ENCODE measurements around the gene CORO2A.
A peak's percentile ranks its signal among the peaks of the same experiment; 100 is the strongest.
"Not testable (repeated sequence)": the region's sequence is repeated elsewhere in the genome, so short reads cannot be mapped to it uniquely, and the experiment has no call there.

CORO2A gene

GRCh38 chr9:98078895-98079294 is 113.5 kb downstream of the CORO2A start:
- DNase-seq = no peak

GRCh38 chr9:98076514-98076890 is 115.9 kb downstream of the CORO2A start:
- not testable (repeated sequence) for DNase-seq

- peak; percentile 49 for DNase-seq
Measured at GRCh38 chr9:98075332-98075805, 117.1 kb downstream of the CORO2A start.

GRCh38 chr9:98074115-98074990 is 118.1 kb downstream of the CORO2A start:
- peak; percentile 75 for DNase-seq

GRCh38 chr9:98071737-98072136 is 120.7 kb downstream of the CORO2A start:
- no peak for DNase-seq

All from CD4-positive, alpha-beta T cell treated with Interleukin-10 for 1 hour (primary cell).